HepG2 (cell line): Measurements from ENCODE around the gene RPP21. TPM values are rescaled to one million over a fixed set of nuclear protein-coding genes. Genes with fewer than 3 reads are reported as not detected.

Experiments used
- ATAD3A ChIP-seq: sonication (generic); formaldehyde crosslinking; IDR thresholded peaks from 2 replicates; pipeline ENCODE4 v1.4.0; 2020; ENCODE audit warnings: missing genetic modification reagents
- KIAA2018 ChIP-seq: sonication (generic); formaldehyde crosslinking; IDR thresholded peaks from 2 replicates; pipeline ENCODE4 v1.5.0; 2020; ENCODE audit warnings: mild to moderate bottlenecking, missing genetic modification reagents, borderline replicate concordance
- SMAD9 ChIP-seq: sonication (generic); formaldehyde crosslinking; IDR thresholded peaks from 2 replicates; pipeline ENCODE4 v1.5.1; 2020; ENCODE audit warnings: mild to moderate bottlenecking, missing genetic modification reagents
- ZBTB49 ChIP-seq: sonication (generic); formaldehyde crosslinking; IDR thresholded peaks from 2 replicates; pipeline ENCODE4 v1.4.0; 2020; ENCODE audit warnings: missing genetic modification reagents, borderline replicate concordance
- ZHX2 ChIP-seq, 2 experiments: sonication (generic) in 1 of 2; formaldehyde crosslinking in 1 of 2; IDR thresholded peaks; 2 replicates each; pipeline versions ENCODE4 v1.6.1 to v1.9.0; 2014 to 2022; ENCODE audit warnings: antibody characterized with exemption in 1 of 2, borderline replicate concordance in 1 of 2, inconsistent platforms in 1 of 2, low read depth in 1 of 2, missing genetic modification reagents in 1 of 2
- ZNF274 ChIP-seq: sonication (generic); formaldehyde crosslinking; IDR thresholded peaks from 2 replicates; pipeline ENCODE4 v1.5.1; 2020; ENCODE audit warnings: mild to moderate bottlenecking, missing genetic modification reagents
- polyA plus RNA-seq, 8 experiments: library from polyadenylated mRNA; depleted of rRNA in 3 of 8; stranded (reverse) in 7 of 8; unstranded in 1 of 8; fragments of >200 nt; fragmentation: Illumina TruSeq in 4 of 8; extraction: Trizol in 4 of 8; gene quantifications; 2 replicates each; pipeline versions ENCODE4 v1.2.1 to v1.2.3, GENCODE V29; 2011 to 2016; ENCODE audit warnings: low read depth in 4 of 8, missing spikeins in 1 of 8, mixed read lengths in 1 of 8; ENCODE audit not compliant: insufficient read depth in 1 of 8
- total RNA-seq, 5 experiments: library from RNA; depleted of rRNA; stranded (reverse); fragments of >200 nt; fragmentation: Illumina TruSeq; extraction: Trizol; gene quantifications; 2 replicates each; pipeline ENCODE4 v1.2.3, GENCODE V29; 2016; ENCODE audit warnings: low read depth in 1 of 5
- TF ChIP-seq, protein P1 (sequence below): sonication (generic); formaldehyde crosslinking; IDR thresholded peaks from 2 replicates; pipeline ENCODE4 v1.8.1; 2023; ENCODE audit warnings: mild to moderate bottlenecking, inconsistent platforms, moderate library complexity, missing genetic modification reagents, borderline replicate concordance

RPP21 gene
- total and polyA plus RNA-seq, 2 of the 13 experiments (the other 11 are each of a cell fraction or from before 2014, with no cell fraction given) = 53.1 to 72.3 TPM

- TF ChIP-seq, protein P1, sequence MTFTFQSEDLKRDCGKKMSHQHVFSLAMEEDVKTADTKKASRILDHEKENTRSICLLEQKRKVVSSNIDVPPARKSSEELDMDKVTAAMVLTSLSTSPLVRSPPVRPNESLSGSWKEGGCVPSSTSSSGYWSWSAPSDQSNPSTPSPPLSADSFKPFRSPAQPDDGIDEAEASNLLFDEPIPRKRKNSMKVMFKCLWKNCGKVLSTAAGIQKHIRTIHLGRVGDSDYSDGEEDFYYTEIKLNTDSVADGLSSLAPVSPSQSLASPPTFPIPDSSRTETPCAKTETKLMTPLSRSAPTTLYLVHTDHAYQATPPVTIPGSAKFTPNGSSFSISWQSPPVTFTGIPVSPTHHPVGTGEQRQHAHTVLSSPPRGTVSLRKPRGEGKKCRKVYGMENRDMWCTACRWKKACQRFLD (CRISPR knock-in tag) = no peak
- no peak for TF ChIP-seq ZBTB49 (CRISPR knock-in tag)
- no peak; the same call in none of the 2 replicates for TF ChIP-seq ZNF274
- no peak for TF ChIP-seq ATAD3A (CRISPR knock-in tag)
- TF ChIP-seq KIAA2018 (CRISPR knock-in tag) = no peak
- peak; percentile 80 for TF ChIP-seq ZHX2 (IDR thresholded peaks at IDR 0.05; ENCODE audit: low read depth)
- peak; percentile 84; the same call in 1 of the 2 replicates for TF ChIP-seq ZHX2 (CRISPR knock-in tag; IDR thresholded peaks at IDR 0.05; ENCODE audit: borderline replicate concordance)
- TF ChIP-seq SMAD9 (CRISPR knock-in tag) = 0 out of 2 replicates have a peak, but pooled peaks have one; percentile 46
Observed at GRCh38 chr6:30326526-30327231, 18.3 kb upstream of the RPP21 start, which contains the start of gene TRIM39 (continued).
